Adipocyte (in vitro differentiated cells): ENCODE data around the gene CTSV.
"Not testable (repeated sequence)": the region's sequence is repeated elsewhere in the genome, so short reads cannot be mapped to it uniquely, and the experiment has no call there.

Experiments used
- DNase-seq: peaks from one replicate; pipeline ENCODE4 v3.0.0-alpha.2; 2015; ENCODE audit warnings: low read depth
- H3K27me3 ChIP-seq: replicated peaks from 2 replicates; pipeline ENCODE4 v1.7.0; 2013; ENCODE audit warnings: mild to moderate bottlenecking, low read length, moderate library complexity; ENCODE audit not compliant: control insufficient read depth, insufficient read depth
- H3K36me3 ChIP-seq: 2 replicates; pipeline ENCODE4 v1.7.0; 2013; ENCODE audit warnings: low read length, mild to moderate bottlenecking, moderate library complexity; ENCODE audit not compliant: control insufficient read depth, insufficient read depth, severe bottlenecking
- H3K4me1 ChIP-seq: 2 replicates; pipeline ENCODE4 v1.7.0; 2013; ENCODE audit warnings: mild to moderate bottlenecking, low read length, moderate library complexity; ENCODE audit not compliant: control insufficient read depth, insufficient read depth
- H3K4me3 ChIP-seq: 2 replicates; pipeline ENCODE4 v1.7.0; 2013; ENCODE audit warnings: mild to moderate bottlenecking, low read length, moderate library complexity
- H3K9ac ChIP-seq: 2 replicates; pipeline ENCODE4 v1.7.0; 2013; ENCODE audit warnings: mild to moderate bottlenecking, low read length, moderate library complexity
- H3K9me3 ChIP-seq: 2 replicates; pipeline ENCODE4 v1.7.0; 2013; ENCODE audit warnings: mild to moderate bottlenecking, low read length, moderate library complexity; ENCODE audit not compliant: control insufficient read depth

The CTSV gene

GRCh38 chr9:97070325-97070724, 31.4 kb upstream of the CTSV start:
- H3K4me1 ChIP-seq, H3K36me3 ChIP-seq, DNase-seq, H3K4me3 ChIP-seq, H3K9ac ChIP-seq: not testable (repeated sequence)
- Histone ChIP-seq H3K9me3 (peaks cover 21% of the 10 kb centered on the region), H3K27me3 (peaks cover 20% of the 10 kb centered on the region)

- peaks cover 22% of the 10 kb centered on the region for H3K9me3 ChIP-seq
- DNase-seq, result no peak
- peaks cover 8% of the 10 kb centered on the region for H3K27me3 ChIP-seq
- H3K9ac ChIP-seq, result no peak overlapping the region
- H3K36me3 ChIP-seq, result no peaks in the 10 kb centered on the region
- H3K4me1 ChIP-seq, result no peaks in the 10 kb centered on the region
- no peak overlapping the region for H3K4me3 ChIP-seq
Observed at GRCh38 chr9:97067490-97067889, 28.5 kb upstream of the CTSV start.

- peaks cover 4% of the 10 kb centered on the region for H3K27me3 ChIP-seq
- no peak overlapping the region for H3K4me3 ChIP-seq
- DNase-seq, result no peak
- H3K36me3 ChIP-seq, result no peaks in the 10 kb centered on the region
- H3K9me3 ChIP-seq, result peaks cover 22% of the 10 kb centered on the region
- H3K9ac ChIP-seq, result no peak overlapping the region
- no peaks in the 10 kb centered on the region for H3K4me1 ChIP-seq
Observed at GRCh38 chr9:97064176-97064575, 25.2 kb upstream of the CTSV start.

- DNase-seq, result no peak
- Histone ChIP-seq H3K4me3 (no peak overlapping the region), H3K9ac (no peak overlapping the region), H3K9me3 (peaks cover 5% of the 10 kb centered on the region), H3K27me3 (no peaks in the 10 kb centered on the region), H3K4me1 (no peaks in the 10 kb centered on the region), H3K36me3 (no peaks in the 10 kb centered on the region)
Observed at GRCh38 chr9:97060796-97061195, 21.9 kb upstream of the CTSV start.

- H3K4me1 ChIP-seq, result no peaks in the 10 kb centered on the region
- no peaks in the 10 kb centered on the region for H3K27me3 ChIP-seq
- no peak for DNase-seq
- H3K4me3 ChIP-seq, result no peak overlapping the region
- H3K9ac ChIP-seq, result no peak overlapping the region
- H3K9me3 ChIP-seq, result no peaks in the 10 kb centered on the region
- no peaks in the 10 kb centered on the region for H3K36me3 ChIP-seq
Observed at GRCh38 chr9:97059626-97060025, 20.7 kb upstream of the CTSV start.

GRCh38 chr9:97057651-97058050, 18.7 kb upstream of the CTSV start:
- H3K4me3 ChIP-seq, result no peak overlapping the region
- no peak for DNase-seq
- peaks cover 4% of the 10 kb centered on the region for H3K27me3 ChIP-seq
- no peak overlapping the region for H3K9ac ChIP-seq
- H3K9me3 ChIP-seq, result no peaks in the 10 kb centered on the region
- H3K36me3 ChIP-seq, result no peaks in the 10 kb centered on the region
- no peaks in the 10 kb centered on the region for H3K4me1 ChIP-seq

GRCh38 chr9:97055891-97056290, 16.9 kb upstream of the CTSV start:
- not testable (repeated sequence) for H3K9ac ChIP-seq, H3K36me3 ChIP-seq, H3K9me3 ChIP-seq, H3K4me3 ChIP-seq, H3K27me3 ChIP-seq, DNase-seq, H3K4me1 ChIP-seq

GRCh38 chr9:97053717-97054116, 14.8 kb upstream of the CTSV start:
- H3K9me3 ChIP-seq, result no peaks in the 10 kb centered on the region
- DNase-seq, result no peak
- H3K36me3 ChIP-seq, result no peaks in the 10 kb centered on the region
- H3K4me3 ChIP-seq, result no peak overlapping the region
- no peaks in the 10 kb centered on the region for H3K4me1 ChIP-seq
- no peak overlapping the region for H3K9ac ChIP-seq
- peaks cover 9% of the 10 kb centered on the region for H3K27me3 ChIP-seq

- DNase-seq, result no peak
- Histone ChIP-seq H3K36me3 (no peaks in the 10 kb centered on the region), H3K9me3 (no peaks in the 10 kb centered on the region), H3K4me1 (no peaks in the 10 kb centered on the region), H3K4me3 (no peak overlapping the region), H3K27me3 (peaks cover 12% of the 10 kb centered on the region), H3K9ac (no peak overlapping the region)
Observed at GRCh38 chr9:97052735-97053134, 13.8 kb upstream of the CTSV start.

- Histone ChIP-seq H3K4me1 (no peaks in the 10 kb centered on the region), H3K36me3 (no peaks in the 10 kb centered on the region), H3K9ac (no peak overlapping the region), H3K4me3 (no peak overlapping the region), H3K9me3 (peaks cover 5% of the 10 kb centered on the region), H3K27me3 (peaks cover 18% of the 10 kb centered on the region)
- DNase-seq, result no peak
Observed at GRCh38 chr9:97046228-97046627, 7.3 kb upstream of the CTSV start.

GRCh38 chr9:97045300-97045699, 6.4 kb upstream of the CTSV start:
- no peak overlapping the region for H3K4me3 ChIP-seq
- DNase-seq, result no peak
- peaks cover 18% of the 10 kb centered on the region for H3K27me3 ChIP-seq
- no peaks in the 10 kb centered on the region for H3K36me3 ChIP-seq
- no peaks in the 10 kb centered on the region for H3K4me1 ChIP-seq
- H3K9ac ChIP-seq, result no peak overlapping the region
- H3K9me3 ChIP-seq, result peaks cover 5% of the 10 kb centered on the region

GRCh38 chr9:97041898-97042297, 3.0 kb upstream of the CTSV start:
- Histone ChIP-seq H3K9me3 (peaks cover 5% of the 10 kb centered on the region), H3K27me3 (peaks cover 24% of the 10 kb centered on the region), H3K4me1 (no peaks in the 10 kb centered on the region), H3K9ac (no peak overlapping the region), H3K4me3 (no peak overlapping the region), H3K36me3 (no peaks in the 10 kb centered on the region)
- DNase-seq, result no peak
